ENCODE data around the gene EBF3. TPM values are rescaled to one million over a fixed set of nuclear protein-coding genes. Genes with fewer than 3 reads are reported as not detected.
A peak's percentile ranks its signal among the peaks of the same experiment; 100 is the strongest.

The EBF3 gene
- polyA plus RNA-seq, 4 donors: 1.4 to 1.9 TPM; not detected in 2

DNA sequence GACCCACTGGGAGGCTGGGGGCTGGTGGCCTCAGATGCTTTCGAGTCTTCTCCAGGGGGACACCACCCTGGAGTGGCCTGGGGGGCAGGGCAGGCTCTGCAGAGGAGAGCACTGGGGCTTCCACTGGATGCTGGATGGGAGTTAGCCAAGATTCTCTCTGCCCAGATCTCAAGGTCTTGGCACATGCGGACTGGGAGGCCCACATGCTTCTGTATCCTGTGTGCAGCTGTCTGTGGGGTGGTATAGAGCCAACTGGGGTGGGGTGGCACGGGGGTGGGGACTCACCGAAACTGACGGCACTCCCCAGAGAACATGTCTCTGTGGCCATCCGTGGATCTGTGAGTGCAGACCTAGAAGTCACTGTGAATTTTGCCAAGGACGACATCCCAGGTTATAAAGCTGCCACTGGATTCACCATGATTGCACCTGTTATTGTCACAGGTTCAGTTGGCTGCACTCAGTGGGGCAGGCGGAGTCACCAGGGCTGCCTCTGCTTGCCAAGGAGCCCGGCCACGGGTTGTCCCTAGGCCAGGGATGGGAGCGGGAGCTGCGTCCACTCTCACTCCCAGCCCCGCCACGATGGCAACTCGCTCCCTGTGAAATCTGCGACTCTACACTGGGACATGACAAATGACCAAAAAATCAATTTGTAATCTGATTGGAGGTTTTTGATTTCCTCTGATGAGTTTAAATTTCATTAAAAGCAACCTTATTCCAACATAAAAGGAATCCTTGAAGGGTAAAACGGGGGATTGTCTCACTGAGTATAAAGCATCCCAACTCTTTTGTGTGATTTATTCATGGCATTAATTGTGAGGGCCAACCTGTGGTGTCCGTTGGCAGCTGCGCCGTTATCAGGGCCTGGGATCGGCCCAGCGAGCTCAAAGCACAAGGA lies 131.3 kb downstream of the EBF3 start:
- H3K4me3 ChIP-seq (ENCODE audit: low read depth in 1 of 3, low read length in 3 of 3): no peak overlapping the region
- WGBS, 3 donors: 55 to 81% (median 56%) methylated on average over 22 of the region's 22 CpGs
- H3K27ac ChIP-seq (ENCODE audit: low read depth in 1 of 3, low read length in 2 of 3): no peak overlapping the region
- peaks cover 0 to 2% (median 0%) of the 10 kb centered on the region in 3 donors for H3K36me3 ChIP-seq (ENCODE audit: control insufficient read depth in 3 of 3, insufficient read depth in 2 of 3, low read depth in 1 of 3, low read length in 3 of 3)
- H3K4me1 ChIP-seq (ENCODE audit: control insufficient read depth in 3 of 3, insufficient read depth in 2 of 3, low read depth in 1 of 3, low read length in 2 of 3): no peaks in the 10 kb centered on the region
- H3K27me3 ChIP-seq (ENCODE audit: control insufficient read depth in 3 of 3, insufficient read depth in 3 of 3, low read length in 3 of 3): peaks cover 0 to 4% (median 0%) of the 10 kb centered on the region in 3 donors
- no peaks in the 10 kb centered on the region for H3K9me3 ChIP-seq (ENCODE audit: control insufficient read depth in 2 of 2, insufficient read depth in 1 of 2, low read depth in 1 of 2, low read length in 1 of 2)
- DNase-seq: no peak
- no peak for FAIRE-seq

DNA sequence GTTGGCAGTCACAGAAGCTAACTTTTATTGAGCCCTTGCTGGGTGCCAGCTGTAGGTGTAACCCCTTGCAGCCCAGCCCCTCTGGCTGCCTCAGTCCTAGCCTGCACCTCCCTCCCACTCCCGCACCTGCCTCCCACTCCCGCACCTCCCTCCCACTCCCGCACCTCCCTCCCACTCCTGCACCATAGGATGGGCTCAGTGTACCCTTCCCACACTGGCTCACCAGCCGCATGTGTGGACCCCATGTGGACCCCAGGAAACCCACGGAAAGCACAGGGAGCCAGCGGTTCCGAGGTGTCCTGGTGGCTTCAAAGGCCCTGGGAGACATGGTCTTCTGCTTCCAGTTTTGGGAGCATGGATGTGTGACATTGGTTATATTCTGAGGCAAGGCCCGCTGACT lies 132.9 kb downstream of the EBF3 start:
- Histone ChIP-seq H3K9me3 (ENCODE audit: control insufficient read depth in 2 of 2, insufficient read depth in 1 of 2, low read depth in 1 of 2, low read length in 1 of 2) (no peaks in the 10 kb centered on the region), H3K36me3 (ENCODE audit: control insufficient read depth in 3 of 3, insufficient read depth in 2 of 3, low read depth in 1 of 3, low read length in 3 of 3) (peaks cover 0 to 2% (median 0%) of the 10 kb centered on the region in 3 donors), H3K4me1 (ENCODE audit: control insufficient read depth in 3 of 3, insufficient read depth in 2 of 3, low read depth in 1 of 3, low read length in 2 of 3) (no peaks in the 10 kb centered on the region), H3K27me3 (ENCODE audit: control insufficient read depth in 3 of 3, insufficient read depth in 3 of 3, low read length in 3 of 3) (peaks cover 0 to 4% (median 0%) of the 10 kb centered on the region in 3 donors), H3K27ac (ENCODE audit: low read depth in 1 of 3, low read length in 2 of 3) (no peak overlapping the region), H3K4me3 (ENCODE audit: low read depth in 1 of 3, low read length in 3 of 3) (no peak overlapping the region)
- 88 to 94% (median 92%) methylated on average over 8 of the region's 8 CpGs for WGBS, 3 donors
- FAIRE-seq (no peak), DNase-seq (no peak)

DNA sequence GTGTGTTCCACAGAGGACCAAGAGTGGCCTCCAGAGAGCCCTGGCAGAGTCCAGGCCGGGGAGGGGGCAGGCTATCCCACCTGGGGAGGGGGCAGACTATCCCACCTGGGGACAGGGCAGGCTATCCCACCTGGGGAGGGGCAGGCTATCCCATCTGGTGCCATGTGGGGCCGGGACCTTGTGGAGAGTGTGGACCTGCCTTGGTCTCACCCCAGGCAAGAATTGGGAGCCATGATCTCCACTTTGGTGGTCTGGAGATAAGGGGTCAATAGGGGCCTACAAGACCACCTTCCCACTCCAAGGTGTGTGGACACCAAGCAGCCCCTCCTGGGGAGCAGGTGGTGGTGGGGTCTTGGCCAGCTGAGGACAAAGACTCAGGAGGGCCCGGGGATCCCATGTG lies 138.2 kb downstream of the EBF3 start:
- H3K27me3 ChIP-seq (ENCODE audit: control insufficient read depth in 3 of 3, insufficient read depth in 3 of 3, low read length in 3 of 3): no peaks in the 10 kb centered on the region
- H3K4me1 ChIP-seq (ENCODE audit: control insufficient read depth in 3 of 3, insufficient read depth in 2 of 3, low read depth in 1 of 3, low read length in 2 of 3): no peaks in the 10 kb centered on the region
- H3K27ac ChIP-seq (ENCODE audit: low read depth in 1 of 3, low read length in 2 of 3): no peak overlapping the region
- 78 to 91% (median 88%) methylated on average over 3 of the region's 3 CpGs for WGBS, 3 donors
- DNase-seq: no peak
- H3K4me3 ChIP-seq (ENCODE audit: low read depth in 1 of 3, low read length in 3 of 3): no peak overlapping the region
- H3K36me3 ChIP-seq (ENCODE audit: control insufficient read depth in 3 of 3, insufficient read depth in 2 of 3, low read depth in 1 of 3, low read length in 3 of 3): no peaks in the 10 kb centered on the region
- no peak for FAIRE-seq
- H3K9me3 ChIP-seq (ENCODE audit: control insufficient read depth in 2 of 2, insufficient read depth in 1 of 2, low read depth in 1 of 2, low read length in 1 of 2): no peaks in the 10 kb centered on the region

DNA sequence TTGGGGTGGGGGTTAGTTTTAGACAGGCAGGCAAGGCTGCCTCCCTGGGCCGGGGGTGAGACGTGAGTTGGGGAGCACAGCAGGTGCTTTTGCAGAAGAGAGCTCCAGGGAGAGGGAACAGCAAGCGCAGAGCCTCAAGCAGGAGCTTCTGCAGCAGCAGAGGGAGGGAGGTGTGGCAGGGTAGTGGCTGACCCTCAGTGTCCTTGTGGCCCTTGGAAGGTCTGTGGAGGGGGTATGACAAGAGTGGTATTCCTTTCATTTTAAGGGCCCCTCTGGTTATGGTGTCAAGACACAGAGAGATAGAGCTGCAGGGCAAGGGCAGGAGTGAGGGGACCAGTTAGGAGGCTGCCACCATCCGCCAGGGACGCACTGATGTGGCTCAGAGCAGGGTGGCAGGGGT lies 138.9 kb downstream of the EBF3 start:
- no peak for FAIRE-seq
- no peak for DNase-seq
- no peak overlapping the region for H3K27ac ChIP-seq (ENCODE audit: low read depth in 1 of 3, low read length in 2 of 3)
- H3K36me3 ChIP-seq (ENCODE audit: control insufficient read depth in 3 of 3, insufficient read depth in 2 of 3, low read depth in 1 of 3, low read length in 3 of 3): no peaks in the 10 kb centered on the region
- H3K4me1 ChIP-seq (ENCODE audit: control insufficient read depth in 3 of 3, insufficient read depth in 2 of 3, low read depth in 1 of 3, low read length in 2 of 3): no peaks in the 10 kb centered on the region
- 79 to 91% (median 85%) methylated on average over 5 of the region's 5 CpGs for WGBS, 3 donors
- H3K9me3 ChIP-seq (ENCODE audit: control insufficient read depth in 2 of 2, insufficient read depth in 1 of 2, low read depth in 1 of 2, low read length in 1 of 2): no peaks in the 10 kb centered on the region
- H3K27me3 ChIP-seq (ENCODE audit: control insufficient read depth in 3 of 3, insufficient read depth in 3 of 3, low read length in 3 of 3): no peaks in the 10 kb centered on the region
- no peak overlapping the region for H3K4me3 ChIP-seq (ENCODE audit: low read depth in 1 of 3, low read length in 3 of 3)

DNA sequence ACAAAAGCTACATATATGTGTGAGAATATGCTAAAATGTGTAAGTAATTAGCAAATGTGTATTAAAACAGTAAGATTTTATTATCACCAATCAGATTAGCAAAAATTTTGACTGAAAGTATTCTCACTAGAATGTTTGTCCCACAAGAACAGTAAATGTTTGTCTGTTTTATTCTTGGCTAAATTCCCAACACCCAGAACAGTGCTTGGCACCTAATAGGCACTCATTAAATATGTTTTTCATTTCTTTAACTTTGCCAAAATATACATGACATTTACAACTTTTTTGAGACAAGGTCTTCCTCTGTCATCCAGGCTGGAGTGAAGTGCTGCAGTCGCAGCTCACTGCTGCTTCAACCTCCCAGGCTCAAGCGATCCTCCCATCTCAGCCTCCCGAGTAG lies 143.6 kb downstream of the EBF3 start:
- Histone ChIP-seq H3K27ac (ENCODE audit: low read depth in 1 of 3, low read length in 2 of 3) (no peak overlapping the region), H3K36me3 (ENCODE audit: control insufficient read depth in 3 of 3, insufficient read depth in 2 of 3, low read depth in 1 of 3, low read length in 3 of 3) (no peaks in the 10 kb centered on the region), H3K4me3 (ENCODE audit: low read depth in 1 of 3, low read length in 3 of 3) (no peak overlapping the region), H3K4me1 (ENCODE audit: control insufficient read depth in 3 of 3, insufficient read depth in 2 of 3, low read depth in 1 of 3, low read length in 2 of 3) (no peaks in the 10 kb centered on the region), H3K27me3 (ENCODE audit: control insufficient read depth in 3 of 3, insufficient read depth in 3 of 3, low read length in 3 of 3) (no peaks in the 10 kb centered on the region), H3K9me3 (ENCODE audit: control insufficient read depth in 2 of 2, insufficient read depth in 1 of 2, low read depth in 1 of 2, low read length in 1 of 2) (no peaks in the 10 kb centered on the region)
- DNase-seq (no peak), FAIRE-seq (no peak)
- 84 to 89% (median 88%) methylated on average over 3 of the region's 3 CpGs for WGBS, 3 donors

DNA sequence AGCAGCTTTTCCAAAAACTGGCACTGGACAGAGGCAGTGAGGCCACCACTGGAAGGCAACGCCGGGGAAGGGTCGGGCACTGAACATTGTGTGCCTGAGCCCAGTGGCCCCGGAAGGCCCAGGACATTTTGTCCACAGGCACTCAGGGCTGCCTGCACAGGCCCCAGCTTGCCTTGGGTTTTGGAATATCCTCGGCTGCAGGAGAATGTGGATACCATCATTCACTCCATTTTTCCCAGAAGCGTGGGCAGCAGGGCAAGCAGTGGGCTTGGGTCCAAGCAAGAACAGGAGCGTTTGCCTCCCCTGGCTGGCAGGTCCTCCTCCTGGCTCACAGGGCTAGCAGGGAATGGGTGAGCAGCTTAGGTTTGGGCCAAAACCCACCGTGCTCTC lies 147.4 kb downstream of the EBF3 start:
- no peak overlapping the region for H3K4me3 ChIP-seq (ENCODE audit: low read depth in 1 of 3, low read length in 3 of 3)
- no peak for DNase-seq

DNA sequence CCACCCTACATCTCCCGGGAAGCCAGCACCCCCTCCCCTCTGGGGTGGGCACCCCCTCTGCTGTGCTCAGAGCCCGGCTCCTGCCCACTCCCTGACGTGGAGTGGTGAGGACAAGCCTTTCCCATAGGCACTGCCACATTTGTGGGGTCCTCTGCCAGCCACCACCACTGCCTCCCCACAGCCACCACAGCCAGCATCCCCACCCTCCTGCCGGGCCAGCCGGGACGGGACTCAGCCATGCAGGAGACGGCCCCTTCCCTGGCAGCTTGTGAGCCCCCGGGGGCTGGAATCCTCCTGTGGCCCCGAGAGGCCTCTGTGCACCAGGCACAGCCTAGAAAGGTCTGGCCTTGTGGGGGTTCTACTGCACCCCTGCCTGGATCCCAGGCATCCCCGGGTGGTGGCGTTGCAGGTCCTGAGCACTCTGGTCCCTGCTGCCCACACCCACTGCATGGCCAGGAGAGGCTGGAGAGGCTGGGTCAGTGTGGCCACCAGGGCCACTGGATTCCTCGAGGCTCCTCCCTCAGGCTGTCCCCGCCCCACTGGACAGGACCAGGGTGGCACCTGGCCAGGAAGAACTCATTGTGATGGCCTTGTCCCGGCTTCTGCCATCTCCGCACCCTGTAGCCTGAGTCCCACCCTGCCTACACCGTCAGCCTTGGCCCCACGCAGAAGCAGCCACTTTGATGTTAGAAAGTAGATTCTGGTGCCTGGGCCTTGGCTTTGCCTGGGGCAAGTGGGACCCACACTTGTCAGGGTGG lies 148.0 kb downstream of the EBF3 start:
- no peaks in the 10 kb centered on the region for H3K27me3 ChIP-seq (ENCODE audit: control insufficient read depth in 3 of 3, insufficient read depth in 3 of 3, low read length in 3 of 3)
- H3K9me3 ChIP-seq (ENCODE audit: control insufficient read depth in 2 of 2, insufficient read depth in 1 of 2, low read depth in 1 of 2, low read length in 1 of 2): peaks cover 0 to 9% of the 10 kb centered on the region in 2 donors
- H3K27ac ChIP-seq (ENCODE audit: low read depth in 1 of 3, low read length in 2 of 3): no peak overlapping the region
- H3K4me1 ChIP-seq (ENCODE audit: control insufficient read depth in 3 of 3, insufficient read depth in 2 of 3, low read depth in 1 of 3, low read length in 2 of 3): no peaks in the 10 kb centered on the region
- DNase-seq: no peak
- WGBS, 3 donors: 78 to 90% (median 88%) methylated on average over 16 to 17 of the region's 17 CpGs
- FAIRE-seq: no peak
- H3K36me3 ChIP-seq (ENCODE audit: control insufficient read depth in 3 of 3, insufficient read depth in 2 of 3, low read depth in 1 of 3, low read length in 3 of 3): no peaks in the 10 kb centered on the region
- H3K4me3 ChIP-seq (ENCODE audit: low read depth in 1 of 3, low read length in 3 of 3): no peak overlapping the region

More for the DNA sequence above, 147.4 kb downstream of the EBF3 start:
- Histone ChIP-seq H3K9me3 (ENCODE audit: control insufficient read depth in 2 of 2, insufficient read depth in 1 of 2, low read depth in 1 of 2, low read length in 1 of 2) (peaks cover 0 to 9% of the 10 kb centered on the region in 2 donors), H3K27me3 (ENCODE audit: control insufficient read depth in 3 of 3, insufficient read depth in 3 of 3, low read length in 3 of 3) (no peaks in the 10 kb centered on the region), H3K27ac (ENCODE audit: low read depth in 1 of 3, low read length in 2 of 3) (no peak overlapping the region), H3K4me1 (ENCODE audit: control insufficient read depth in 3 of 3, insufficient read depth in 2 of 3, low read depth in 1 of 3, low read length in 2 of 3) (no peaks in the 10 kb centered on the region), H3K36me3 (ENCODE audit: control insufficient read depth in 3 of 3, insufficient read depth in 2 of 3, low read depth in 1 of 3, low read length in 3 of 3) (no peaks in the 10 kb centered on the region)
- 81 to 92% (median 88%) methylated on average over 8 of the region's 8 CpGs for WGBS, 3 donors
- FAIRE-seq: no peak

DNA sequence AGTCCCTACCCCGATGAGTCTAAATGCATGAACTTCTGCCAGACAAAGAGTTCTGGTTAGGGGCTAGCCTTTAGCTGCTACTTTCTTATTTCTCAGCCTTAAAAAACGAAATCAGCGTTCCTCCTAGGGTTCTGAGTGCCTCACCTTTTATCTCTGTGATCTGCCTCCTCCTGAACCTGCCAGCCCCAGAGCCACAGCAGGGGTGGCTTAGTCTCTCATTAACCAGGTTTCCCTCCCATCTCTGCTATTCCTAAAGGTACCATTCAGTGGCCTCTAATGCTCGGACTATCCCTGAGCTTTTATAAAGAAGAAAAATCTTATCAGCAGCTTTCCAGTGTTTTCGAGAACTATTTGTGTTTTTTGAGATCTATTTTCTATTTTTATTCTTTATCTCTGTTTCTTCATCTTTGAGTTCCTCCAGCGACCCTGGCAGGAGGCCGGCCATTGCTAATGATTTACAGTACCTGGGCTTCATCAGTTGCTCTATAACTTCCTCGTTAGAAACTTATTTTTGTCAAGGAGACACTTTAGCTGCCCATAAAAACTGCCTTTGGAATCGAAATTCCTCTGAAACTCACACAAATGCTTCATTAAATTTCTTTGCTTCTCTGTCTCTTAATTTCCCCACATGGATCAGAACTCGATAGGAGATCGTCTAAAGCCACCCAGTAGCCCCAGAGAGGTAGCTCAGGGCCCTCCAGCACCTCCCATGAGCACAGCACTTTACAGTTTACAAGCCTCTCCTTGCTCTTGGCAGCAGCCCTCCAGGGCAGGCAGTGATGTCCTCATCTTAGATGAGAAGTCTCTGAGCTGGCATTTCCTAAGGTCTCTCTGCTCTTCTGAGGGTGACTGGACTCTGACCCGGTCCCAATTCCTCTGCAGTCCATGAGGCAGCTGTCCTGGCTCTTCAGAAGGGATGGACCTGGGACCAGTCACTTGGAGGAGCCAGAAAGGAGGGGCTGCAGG lies 149.1 kb downstream of the EBF3 start:
- FAIRE-seq: no peak
- no peaks in the 10 kb centered on the region for H3K27me3 ChIP-seq (ENCODE audit: control insufficient read depth in 3 of 3, insufficient read depth in 3 of 3, low read length in 3 of 3)
- H3K36me3 ChIP-seq (ENCODE audit: control insufficient read depth in 3 of 3, insufficient read depth in 2 of 3, low read depth in 1 of 3, low read length in 3 of 3): no peaks in the 10 kb centered on the region
- H3K9me3 ChIP-seq (ENCODE audit: control insufficient read depth in 2 of 2, insufficient read depth in 1 of 2, low read depth in 1 of 2, low read length in 1 of 2): peaks cover 0 to 9% of the 10 kb centered on the region in 2 donors
- H3K4me3 ChIP-seq (ENCODE audit: low read depth in 1 of 3, low read length in 3 of 3): no peak overlapping the region
- WGBS, 3 donors: 28 to 55% (median 34%) methylated on average over 12 of the region's 12 CpGs
- no peaks in the 10 kb centered on the region for H3K4me1 ChIP-seq (ENCODE audit: control insufficient read depth in 3 of 3, insufficient read depth in 2 of 3, low read depth in 1 of 3, low read length in 2 of 3)
- no peak overlapping the region for H3K27ac ChIP-seq (ENCODE audit: low read depth in 1 of 3, low read length in 2 of 3)
- DNase-seq: peak in 1 of 2 donors; percentile 6
